Ishikawa (cell line): ENCODE data around the gene GRK5.

Experiments
- CEBPB ChIP-seq: IDR thresholded peaks from 2 replicates; pipeline ENCODE4 v1.6.1; 2012
- CREB1 ChIP-seq: IDR thresholded peaks from 2 replicates; pipeline ENCODE4 v1.6.1; 2012; ENCODE audit warnings: low read depth
- EGR1 ChIP-seq: IDR thresholded peaks from 2 replicates; pipeline ENCODE4 v1.6.1; 2012
- EP300 ChIP-seq: IDR thresholded peaks from 2 replicates; pipeline ENCODE4 v1.6.1; 2012; ENCODE audit warnings: borderline replicate concordance
- FOXM1 ChIP-seq: IDR thresholded peaks from 2 replicates; pipeline ENCODE4 v1.6.1; 2012; ENCODE audit warnings: low read depth, borderline replicate concordance
- NFIC ChIP-seq: IDR thresholded peaks from 2 replicates; pipeline ENCODE4 v1.6.1; 2012
- RAD21 ChIP-seq: IDR thresholded peaks from 2 replicates; pipeline ENCODE4 v1.6.1; 2012; ENCODE audit warnings: low read depth
- TAF1 ChIP-seq: IDR thresholded peaks from 2 replicates; pipeline ENCODE4 v1.6.1; 2012; ENCODE audit warnings: low read depth, mild to moderate bottlenecking
- TCF12 ChIP-seq: IDR thresholded peaks from 2 replicates; pipeline ENCODE4 v1.6.1; 2012; ENCODE audit warnings: low read depth
- TEAD4 ChIP-seq: IDR thresholded peaks from 2 replicates; pipeline ENCODE4 v1.6.1; 2012
- YY1 ChIP-seq: IDR thresholded peaks from 2 replicates; pipeline ENCODE4 v1.6.1; 2012; ENCODE audit warnings: low read depth
- ZBTB7A ChIP-seq: IDR thresholded peaks from 2 replicates; pipeline ENCODE4 v1.6.1; 2012; ENCODE audit warnings: low read depth
- TF ChIP-seq, protein P1 (sequence below): IDR thresholded peaks from 2 replicates; pipeline ENCODE4 v1.6.1; 2012; ENCODE audit warnings: low read depth, mild to moderate bottlenecking
- TF ChIP-seq, protein P2 (sequence below): IDR thresholded peaks from 2 replicates; pipeline ENCODE4 v1.6.1; 2012
- TF ChIP-seq, protein P3 (sequence below): IDR thresholded peaks from 2 replicates; pipeline ENCODE4 v1.6.1; 2012

Gene GRK5

DNA sequence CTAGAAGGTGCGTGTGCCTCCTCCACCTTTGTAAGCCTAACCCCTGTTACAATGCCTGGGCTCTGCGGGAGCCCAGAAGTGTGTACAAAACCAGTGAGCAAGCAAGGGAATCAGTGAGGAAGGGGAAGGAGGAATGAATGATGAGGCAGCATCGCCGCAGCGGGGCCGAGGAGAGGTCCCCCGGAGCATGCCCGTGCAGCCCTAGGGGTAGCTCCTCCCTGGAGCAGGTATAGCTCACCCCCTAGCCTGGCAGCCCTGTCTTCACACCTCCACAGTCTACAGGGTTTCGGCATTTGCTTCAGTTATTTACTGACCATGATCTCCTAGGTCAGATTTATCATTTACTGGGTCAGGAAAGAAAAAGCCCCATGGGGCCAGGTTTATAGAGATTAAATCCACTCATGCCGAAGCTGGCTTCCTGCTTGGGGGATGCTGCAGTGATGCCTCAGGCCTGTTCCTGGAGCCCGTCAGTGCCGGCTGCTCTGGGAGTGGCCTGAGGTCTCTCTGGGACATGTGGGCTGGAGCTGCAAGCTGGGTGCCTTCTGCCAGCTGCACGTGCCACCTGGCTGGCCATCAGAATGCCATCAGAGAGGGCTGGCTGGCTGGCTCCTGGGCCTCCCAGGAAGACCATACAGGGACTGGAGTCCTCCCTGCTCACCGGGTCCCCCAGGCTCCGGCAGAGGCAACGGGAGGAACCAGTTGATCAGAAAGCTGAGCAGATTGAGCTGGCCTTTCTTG lies 138.9 kb downstream of the GRK5 start:
- no peak for TF ChIP-seq CREB1
- TF ChIP-seq, protein P1, sequence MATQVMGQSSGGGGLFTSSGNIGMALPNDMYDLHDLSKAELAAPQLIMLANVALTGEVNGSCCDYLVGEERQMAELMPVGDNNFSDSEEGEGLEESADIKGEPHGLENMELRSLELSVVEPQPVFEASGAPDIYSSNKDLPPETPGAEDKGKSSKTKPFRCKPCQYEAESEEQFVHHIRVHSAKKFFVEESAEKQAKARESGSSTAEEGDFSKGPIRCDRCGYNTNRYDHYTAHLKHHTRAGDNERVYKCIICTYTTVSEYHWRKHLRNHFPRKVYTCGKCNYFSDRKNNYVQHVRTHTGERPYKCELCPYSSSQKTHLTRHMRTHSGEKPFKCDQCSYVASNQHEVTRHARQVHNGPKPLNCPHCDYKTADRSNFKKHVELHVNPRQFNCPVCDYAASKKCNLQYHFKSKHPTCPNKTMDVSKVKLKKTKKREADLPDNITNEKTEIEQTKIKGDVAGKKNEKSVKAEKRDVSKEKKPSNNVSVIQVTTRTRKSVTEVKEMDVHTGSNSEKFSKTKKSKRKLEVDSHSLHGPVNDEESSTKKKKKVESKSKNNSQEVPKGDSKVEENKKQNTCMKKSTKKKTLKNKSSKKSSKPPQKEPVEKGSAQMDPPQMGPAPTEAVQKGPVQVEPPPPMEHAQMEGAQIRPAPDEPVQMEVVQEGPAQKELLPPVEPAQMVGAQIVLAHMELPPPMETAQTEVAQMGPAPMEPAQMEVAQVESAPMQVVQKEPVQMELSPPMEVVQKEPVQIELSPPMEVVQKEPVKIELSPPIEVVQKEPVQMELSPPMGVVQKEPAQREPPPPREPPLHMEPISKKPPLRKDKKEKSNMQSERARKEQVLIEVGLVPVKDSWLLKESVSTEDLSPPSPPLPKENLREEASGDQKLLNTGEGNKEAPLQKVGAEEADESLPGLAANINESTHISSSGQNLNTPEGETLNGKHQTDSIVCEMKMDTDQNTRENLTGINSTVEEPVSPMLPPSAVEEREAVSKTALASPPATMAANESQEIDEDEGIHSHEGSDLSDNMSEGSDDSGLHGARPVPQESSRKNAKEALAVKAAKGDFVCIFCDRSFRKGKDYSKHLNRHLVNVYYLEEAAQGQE, result no peak
- no peak for TF ChIP-seq TEAD4
- no peak for TF ChIP-seq EGR1

DNA sequence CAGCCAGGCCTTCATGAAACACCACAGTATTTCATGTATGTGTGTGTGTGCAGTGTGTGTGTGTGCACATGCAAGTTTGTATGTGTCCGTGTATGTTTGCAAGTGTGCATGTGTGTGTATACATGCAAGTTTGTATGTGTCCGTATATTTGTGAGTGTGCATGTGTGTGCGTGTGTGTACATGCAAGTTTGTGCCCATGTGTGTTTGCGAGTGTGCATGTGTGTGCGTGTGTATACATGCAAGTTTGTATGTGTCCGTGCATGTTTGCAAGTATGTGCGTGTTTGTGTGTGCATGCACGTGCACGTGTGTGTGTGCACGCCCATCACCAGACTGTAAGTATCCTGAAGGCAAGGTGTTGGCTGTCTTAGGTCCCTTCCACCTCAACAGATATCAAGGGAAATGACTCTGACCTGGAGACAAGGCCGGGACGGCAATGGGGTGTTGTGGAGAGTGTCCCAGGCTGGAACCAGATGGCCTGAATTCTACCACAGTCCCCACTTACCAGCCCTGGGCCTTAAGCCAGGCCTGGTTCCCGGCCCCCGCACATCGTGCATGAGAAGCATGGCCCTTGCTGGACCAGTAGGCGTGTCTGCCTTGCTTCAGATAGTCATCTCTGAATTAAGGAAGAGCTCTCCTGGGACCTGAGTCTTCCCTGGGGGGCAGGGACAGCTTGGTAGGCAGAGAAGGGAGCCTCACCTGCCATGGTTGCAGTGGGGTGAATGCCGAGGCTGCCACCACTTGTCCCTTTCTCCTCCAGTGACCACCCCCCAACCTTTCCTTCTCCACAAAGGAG lies 140.0 kb downstream of the GRK5 start:
- TF ChIP-seq FOXM1 (no peak), YY1 (no peak), TEAD4 (no peak), TCF12 (no peak)

DNA sequence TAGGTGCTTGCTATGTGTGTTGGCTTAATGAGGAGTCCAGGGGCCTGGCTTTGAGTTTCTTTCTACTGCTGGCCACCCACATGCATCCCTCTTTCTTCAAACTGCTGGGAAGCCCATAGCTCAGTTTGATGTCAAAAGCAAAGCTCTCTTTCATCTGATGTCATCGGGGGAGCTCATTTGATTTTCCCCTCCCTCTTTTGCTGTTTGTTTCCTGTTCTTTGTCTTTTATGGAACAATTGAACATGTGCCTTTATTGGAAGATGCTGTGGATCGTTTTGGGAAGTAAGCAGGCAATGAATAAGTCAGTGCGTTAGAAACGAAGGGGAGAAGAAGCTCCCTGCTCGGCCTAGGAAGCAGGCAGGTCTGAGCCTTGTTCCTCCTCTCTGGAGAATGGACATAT lies 140.7 kb downstream of the GRK5 start:
- no peak for TF ChIP-seq EGR1
- no peak for TF ChIP-seq TEAD4
- no peak for TF ChIP-seq CEBPB

DNA sequence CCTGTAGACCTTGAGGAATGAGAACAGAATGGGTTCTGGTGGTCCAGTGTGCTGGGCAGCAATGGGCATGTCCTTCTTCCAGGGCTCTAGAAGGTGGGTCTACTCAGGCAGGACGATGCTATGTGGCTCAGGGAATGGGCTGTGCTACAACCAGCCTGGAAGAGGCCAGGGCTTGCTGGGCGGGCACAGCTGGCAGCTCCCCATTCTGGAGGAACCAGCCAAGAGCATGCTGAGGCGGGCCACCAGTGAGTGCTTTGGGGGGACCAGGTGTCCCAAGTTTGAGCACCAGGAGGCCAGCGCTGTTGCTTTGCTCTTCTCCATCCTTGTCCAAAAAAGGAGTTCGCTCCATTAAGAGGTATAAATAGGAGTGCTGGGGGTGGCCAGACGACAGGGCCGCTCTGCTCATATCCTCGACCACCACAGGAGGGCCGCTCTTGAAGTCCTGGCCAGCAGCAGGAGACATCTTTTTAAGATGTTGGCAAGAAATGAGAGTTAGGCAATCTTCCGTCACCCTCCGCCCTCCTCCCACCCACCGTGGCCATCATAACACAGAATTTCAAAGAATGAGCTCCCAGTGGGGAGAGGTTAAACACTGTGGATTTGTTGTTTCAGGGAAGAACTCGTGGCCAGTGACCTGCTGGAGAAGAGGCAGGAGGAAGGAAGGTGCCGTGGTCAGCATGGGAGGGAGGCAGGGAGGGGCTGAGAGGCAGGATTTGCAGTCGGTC lies 141.3 kb downstream of the GRK5 start:
- TF ChIP-seq CEBPB (0 out of 2 replicates have a peak, but pooled peaks have one; percentile 8), YY1 (no peak)

DNA sequence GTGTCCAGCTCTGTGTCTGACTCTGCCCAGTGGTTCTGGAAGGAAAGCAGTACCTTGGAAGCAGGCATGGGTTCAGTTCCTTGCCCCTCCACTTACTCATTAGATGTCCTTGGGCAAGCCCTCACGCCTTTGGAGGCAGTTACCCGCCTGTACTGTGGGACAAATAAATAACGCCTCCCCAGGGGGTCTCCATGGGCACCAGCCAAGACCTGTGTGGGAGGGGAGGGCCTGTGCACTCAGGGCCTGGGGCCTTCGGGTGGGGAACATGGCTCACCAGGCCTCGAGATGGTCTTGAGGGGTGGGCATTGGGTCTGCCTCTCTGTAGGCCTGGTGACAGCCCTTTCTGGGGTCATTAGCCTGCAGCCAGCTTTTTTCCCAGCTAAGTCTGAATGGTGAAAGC lies 142.0 kb downstream of the GRK5 start:
- TF ChIP-seq EGR1 (no peak), RAD21 (no peak), ZBTB7A (no peak), CREB1 (no peak), YY1 (no peak), CEBPB (no peak)
- TF ChIP-seq, protein P2, sequence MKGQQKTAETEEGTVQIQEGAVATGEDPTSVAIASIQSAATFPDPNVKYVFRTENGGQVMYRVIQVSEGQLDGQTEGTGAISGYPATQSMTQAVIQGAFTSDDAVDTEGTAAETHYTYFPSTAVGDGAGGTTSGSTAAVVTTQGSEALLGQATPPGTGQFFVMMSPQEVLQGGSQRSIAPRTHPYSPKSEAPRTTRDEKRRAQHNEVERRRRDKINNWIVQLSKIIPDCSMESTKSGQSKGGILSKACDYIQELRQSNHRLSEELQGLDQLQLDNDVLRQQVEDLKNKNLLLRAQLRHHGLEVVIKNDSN, result no peak
- TF ChIP-seq, protein P3, sequence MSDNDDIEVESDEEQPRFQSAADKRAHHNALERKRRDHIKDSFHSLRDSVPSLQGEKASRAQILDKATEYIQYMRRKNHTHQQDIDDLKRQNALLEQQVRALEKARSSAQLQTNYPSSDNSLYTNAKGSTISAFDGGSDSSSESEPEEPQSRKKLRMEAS, result no peak

DNA sequence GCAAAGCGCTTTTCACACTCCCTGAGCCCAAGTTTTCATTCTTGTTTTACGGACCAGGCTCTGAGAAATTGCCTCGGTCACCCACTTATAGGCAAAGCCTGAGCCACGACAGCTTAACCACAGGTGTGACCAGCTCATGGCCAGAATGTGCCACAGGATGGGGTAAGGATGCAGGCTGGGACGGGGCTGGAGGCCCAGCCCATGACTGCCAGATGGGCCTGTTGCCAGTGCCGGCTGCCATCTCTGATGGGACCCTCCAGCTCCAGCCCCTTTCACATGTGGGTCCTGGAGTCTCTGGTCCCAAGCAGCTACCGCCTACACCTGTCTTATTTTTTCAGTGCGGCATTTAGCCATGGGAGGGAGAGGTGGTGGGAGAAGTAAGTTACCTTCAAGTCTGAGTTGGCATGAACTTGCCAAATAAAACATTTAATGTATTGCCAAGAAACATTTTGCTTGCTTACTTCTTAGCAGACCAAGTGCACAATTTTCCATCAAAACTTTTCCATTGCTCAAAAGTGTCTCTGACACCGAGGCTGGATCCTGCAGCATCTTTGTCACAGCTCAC lies 142.6 kb downstream of the GRK5 start:
- TF ChIP-seq TCF12 (no peak), YY1 (no peak), EGR1 (no peak), RAD21 (no peak), FOXM1 (no peak), TAF1 (no peak), CREB1 (no peak), CEBPB (no peak), EP300 (no peak), TEAD4 (no peak), NFIC (no peak), ZBTB7A (no peak)
- TF ChIP-seq, protein P3, result no peak
- TF ChIP-seq, protein P2, result no peak
- TF ChIP-seq, protein P1, result no peak
